Astrocyte (in vitro differentiated cells and primary cell): ENCODE measurements around the gene RBM19. TPM values are rescaled to one million over a fixed set of nuclear protein-coding genes. Genes with fewer than 3 reads are reported as not detected.

Experiments
- DNase-seq: peaks from one replicate; pipeline ENCODE4 v3.0.0-alpha.2; 2010; ENCODE audit warnings: low read depth
- FAIRE-seq: peaks from 2 replicates; lab custom pipeline; 2011; peaks lifted over from hg19 to GRCh38; lab: Jason Lieb, UNC
- H2AFZ ChIP-seq: 2 replicates; pipeline ENCODE4 v1.6.0; 2012; ENCODE audit warnings: low read depth, low read length, inconsistent platforms
- H3K27ac ChIP-seq: 2 replicates; pipeline ENCODE4 v1.5.1; 2011; ENCODE audit warnings: low read depth, low read length, inconsistent platforms
- H3K27me3 ChIP-seq: 2 replicates; pipeline ENCODE4 v1.6.0; 2011; ENCODE audit warnings: low read length, inconsistent platforms; ENCODE audit not compliant: insufficient read depth
- H3K36me3 ChIP-seq: 2 replicates; pipeline ENCODE4 v1.5.1; 2011; ENCODE audit warnings: low read length, inconsistent platforms; ENCODE audit not compliant: insufficient read depth
- H3K4me1 ChIP-seq: 2 replicates; pipeline ENCODE4 v1.5.1; 2011; ENCODE audit warnings: low read length, inconsistent platforms; ENCODE audit not compliant: insufficient read depth
- H3K4me2 ChIP-seq: 2 replicates; pipeline ENCODE4 v1.6.0; 2012; ENCODE audit warnings: low read length, inconsistent platforms
- H3K4me3 ChIP-seq: 2 replicates; pipeline ENCODE4 v1.5.1; 2011; ENCODE audit warnings: low read depth, mild to moderate bottlenecking, low read length, inconsistent platforms; ENCODE audit not compliant: insufficient read depth
- H3K79me2 ChIP-seq: 2 replicates; pipeline ENCODE4 v1.6.0; 2012; ENCODE audit warnings: mild to moderate bottlenecking, low read length, inconsistent platforms; ENCODE audit not compliant: insufficient read depth
- H3K9ac ChIP-seq: 2 replicates; pipeline ENCODE4 v1.6.0; 2012; ENCODE audit warnings: mild to moderate bottlenecking, low read length, inconsistent platforms
- H3K9me3 ChIP-seq: 2 replicates; pipeline ENCODE4 v1.5.1; 2012; ENCODE audit warnings: low read depth, mild to moderate bottlenecking, low read length, inconsistent platforms; ENCODE audit not compliant: insufficient read depth
- H4K20me1 ChIP-seq: 2 replicates; pipeline ENCODE4 v1.6.0; 2012; ENCODE audit warnings: low read length, inconsistent platforms; ENCODE audit not compliant: insufficient read depth
- H3K27ac Mint-ChIP-seq: one replicate; pipeline ENCODE4 v1.8.0; 2021; ENCODE audit warnings: mild to moderate bottlenecking, mixed read lengths; ENCODE audit not compliant: unreplicated experiment
- H3K27me3 Mint-ChIP-seq: one replicate; pipeline ENCODE4 v1.8.0; 2021; ENCODE audit warnings: low read depth, mixed read lengths; ENCODE audit not compliant: unreplicated experiment
- H3K36me3 Mint-ChIP-seq: one replicate; pipeline ENCODE4 v1.8.0; 2021; ENCODE audit warnings: low read depth, mixed read lengths; ENCODE audit not compliant: unreplicated experiment
- H3K4me1 Mint-ChIP-seq: one replicate; pipeline ENCODE4 v1.8.0; 2021; ENCODE audit warnings: low read depth, mixed read lengths; ENCODE audit not compliant: unreplicated experiment
- H3K4me3 Mint-ChIP-seq: one replicate; pipeline ENCODE4 v1.8.0; 2021; ENCODE audit warnings: mild to moderate bottlenecking, moderate library complexity, mixed read lengths; ENCODE audit not compliant: unreplicated experiment
- H3K9me3 Mint-ChIP-seq: one replicate; pipeline ENCODE4 v1.8.0; 2021; ENCODE audit warnings: mild to moderate bottlenecking, mixed read lengths; ENCODE audit not compliant: unreplicated experiment
- EZH2 ChIP-seq: IDR thresholded peaks from 2 replicates; pipeline ENCODE4 v1.6.1; 2012; ENCODE audit warnings: mild to moderate bottlenecking, low read length, inconsistent platforms; ENCODE audit not compliant: insufficient read depth
- total RNA-seq: library from RNA; stranded (reverse); gene quantifications from 2 replicates; pipeline ENCODE4 v1.2.1, GENCODE V29; 2021
- TF ChIP-seq, protein P1 (sequence below): IDR thresholded peaks from 2 replicates; pipeline ENCODE4 v1.5.1; 2011; ENCODE audit warnings: low read depth, mild to moderate bottlenecking, inconsistent platforms, low read length, moderate library complexity; ENCODE audit not compliant: insufficient read depth

The RBM19 gene
- total RNA-seq, 1 donor from 2014 or later, result 32.3 TPM

GRCh38 chr12:113792450-113792849 lies 173.7 kb downstream of the RBM19 start:
- no peak for TF ChIP-seq EZH2
- TF ChIP-seq, protein P1, sequence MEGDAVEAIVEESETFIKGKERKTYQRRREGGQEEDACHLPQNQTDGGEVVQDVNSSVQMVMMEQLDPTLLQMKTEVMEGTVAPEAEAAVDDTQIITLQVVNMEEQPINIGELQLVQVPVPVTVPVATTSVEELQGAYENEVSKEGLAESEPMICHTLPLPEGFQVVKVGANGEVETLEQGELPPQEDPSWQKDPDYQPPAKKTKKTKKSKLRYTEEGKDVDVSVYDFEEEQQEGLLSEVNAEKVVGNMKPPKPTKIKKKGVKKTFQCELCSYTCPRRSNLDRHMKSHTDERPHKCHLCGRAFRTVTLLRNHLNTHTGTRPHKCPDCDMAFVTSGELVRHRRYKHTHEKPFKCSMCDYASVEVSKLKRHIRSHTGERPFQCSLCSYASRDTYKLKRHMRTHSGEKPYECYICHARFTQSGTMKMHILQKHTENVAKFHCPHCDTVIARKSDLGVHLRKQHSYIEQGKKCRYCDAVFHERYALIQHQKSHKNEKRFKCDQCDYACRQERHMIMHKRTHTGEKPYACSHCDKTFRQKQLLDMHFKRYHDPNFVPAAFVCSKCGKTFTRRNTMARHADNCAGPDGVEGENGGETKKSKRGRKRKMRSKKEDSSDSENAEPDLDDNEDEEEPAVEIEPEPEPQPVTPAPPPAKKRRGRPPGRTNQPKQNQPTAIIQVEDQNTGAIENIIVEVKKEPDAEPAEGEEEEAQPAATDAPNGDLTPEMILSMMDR, result no peak
- Histone ChIP-seq H3K9ac (no peak overlapping the region), H3K36me3 (no peaks in the 10 kb centered on the region), H3K9me3 (no peaks in the 10 kb centered on the region), H3K4me3 (no peak overlapping the region), H3K4me2 (no peak overlapping the region), H4K20me1 (no peaks in the 10 kb centered on the region), H3K4me1 (no peaks in the 10 kb centered on the region), H3K79me2 (no peaks in the 10 kb centered on the region), H3K27ac (no peak overlapping the region), H3K27me3 (peaks cover 14% of the 10 kb centered on the region), H2AFZ (no peak overlapping the region)
- Mint-ChIP-seq H3K4me3 (no peak overlapping the region), H3K4me1 (no peaks in the 10 kb centered on the region), H3K36me3 (no peaks in the 10 kb centered on the region), H3K9me3 (peaks cover 2% of the 10 kb centered on the region), H3K27me3 (peaks cover 53% of the 10 kb centered on the region), H3K27ac (no peak overlapping the region)
- FAIRE-seq (no peak), DNase-seq (no peak)

DNA sequence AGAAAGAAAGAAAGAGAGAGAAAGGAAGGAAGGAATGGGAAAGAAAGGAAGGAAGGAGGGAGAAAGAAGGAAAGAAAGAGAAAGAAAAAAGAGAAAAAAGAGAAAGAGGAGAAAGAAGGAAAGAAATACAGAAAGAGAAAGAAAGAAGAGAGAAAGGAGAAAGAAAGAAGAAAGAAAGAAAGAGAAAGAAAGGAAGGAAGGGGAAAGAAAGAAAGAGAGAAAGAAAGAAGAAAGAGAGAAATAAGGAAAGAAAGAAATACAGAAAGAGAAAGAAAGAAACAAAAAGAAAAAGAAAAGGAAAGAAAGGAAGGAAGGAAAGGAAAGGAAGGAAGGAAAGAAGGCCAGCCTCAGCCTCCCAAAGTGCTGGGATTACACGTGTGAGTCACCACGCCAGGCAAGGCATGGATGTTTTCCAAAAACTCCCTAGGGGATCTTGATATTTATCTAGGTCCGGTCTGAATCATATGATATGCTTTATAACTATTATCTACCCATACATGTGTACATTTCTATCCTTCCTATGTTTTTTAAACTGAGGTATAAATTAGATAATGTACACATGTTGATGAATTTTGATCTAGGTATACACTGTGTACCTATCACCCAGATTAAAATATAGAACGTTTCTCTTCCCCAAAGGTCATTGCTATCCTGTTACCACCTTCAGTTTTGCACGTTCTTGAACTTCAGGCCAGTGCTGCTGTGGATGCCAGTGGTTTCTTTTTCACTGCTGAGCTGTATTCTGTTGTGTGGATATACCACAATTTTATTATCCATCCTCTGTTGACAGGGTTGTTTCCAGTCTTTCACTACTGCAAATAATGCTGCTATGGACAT lies 177.9 kb downstream of the RBM19 start:
- Histone ChIP-seq H3K9me3 (no peaks in the 10 kb centered on the region), H3K4me2 (no peak overlapping the region), H2AFZ (no peak overlapping the region), H3K36me3 (no peaks in the 10 kb centered on the region), H3K4me3 (no peak overlapping the region), H3K4me1 (no peaks in the 10 kb centered on the region), H3K9ac (no peak overlapping the region), H3K27ac (no peak overlapping the region), H3K79me2 (no peaks in the 10 kb centered on the region), H4K20me1 (no peaks in the 10 kb centered on the region), H3K27me3 (peaks cover 13% of the 10 kb centered on the region)
- peaks cover 5% of the 10 kb centered on the region for H3K9me3 Mint-ChIP-seq
- no peak overlapping the region for H3K27ac Mint-ChIP-seq
- H3K4me3 Mint-ChIP-seq, result no peak overlapping the region
- H3K4me1 Mint-ChIP-seq, result peaks cover 6% of the 10 kb centered on the region
- DNase-seq (no peak), FAIRE-seq (no peak)
- no peak for TF ChIP-seq EZH2
- TF ChIP-seq, protein P1, result no peak
- H3K36me3 Mint-ChIP-seq, result no peaks in the 10 kb centered on the region
- peaks cover 43% of the 10 kb centered on the region for H3K27me3 Mint-ChIP-seq

DNA sequence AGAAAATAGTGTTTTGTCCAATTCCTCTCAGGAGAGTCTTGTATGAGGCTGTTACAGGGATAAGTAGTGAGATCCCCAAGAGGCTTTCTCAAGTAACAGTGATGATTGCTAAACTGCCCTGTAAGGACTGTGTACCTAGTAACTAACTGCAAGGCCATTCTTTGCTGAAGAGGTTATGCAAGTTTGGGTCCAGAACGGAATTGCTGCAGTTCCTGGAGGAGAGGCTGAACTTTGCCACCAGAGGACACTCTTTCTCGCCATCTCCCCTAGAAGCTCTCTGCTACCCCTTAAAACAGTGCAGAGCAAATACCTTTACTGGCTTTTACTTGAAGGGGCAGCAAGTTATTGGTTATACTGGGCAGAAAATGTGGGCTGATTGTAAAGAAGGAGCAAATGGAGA lies 180.0 kb downstream of the RBM19 start:
- H3K27ac ChIP-seq, result no peak overlapping the region
- H3K4me1 Mint-ChIP-seq, result peaks cover 6% of the 10 kb centered on the region
- no peaks in the 10 kb centered on the region for H3K36me3 ChIP-seq
- H3K27ac Mint-ChIP-seq, result no peak overlapping the region
- no peaks in the 10 kb centered on the region for H3K79me2 ChIP-seq
- H3K27me3 Mint-ChIP-seq, result peaks cover 33% of the 10 kb centered on the region
- TF ChIP-seq EZH2, result no peak
- TF ChIP-seq, protein P1, result no peak
- no peaks in the 10 kb centered on the region for H3K4me1 ChIP-seq
- DNase-seq (no peak), FAIRE-seq (no peak)
- H4K20me1 ChIP-seq, result no peaks in the 10 kb centered on the region
- no peak overlapping the region for H2AFZ ChIP-seq
- H3K9me3 Mint-ChIP-seq, result peaks cover 5% of the 10 kb centered on the region
- H3K9me3 ChIP-seq, result no peaks in the 10 kb centered on the region
- H3K4me3 ChIP-seq, result no peak overlapping the region
- H3K4me2 ChIP-seq, result no peak overlapping the region
- H3K36me3 Mint-ChIP-seq, result no peaks in the 10 kb centered on the region
- no peak overlapping the region for H3K9ac ChIP-seq
- H3K27me3 ChIP-seq, result peaks cover 13% of the 10 kb centered on the region
- H3K4me3 Mint-ChIP-seq, result no peak overlapping the region
